ENCODE results near the gene MREG.

The MREG gene

GRCh38 chr2:215895330-215895729 lies 118.0 kb downstream of the MREG start:
- no peak for TF ChIP-seq YY1 (IDR thresholded peaks at IDR 0.05; ENCODE audit: low read depth)
- no peak for TF ChIP-seq TCF12 (IDR thresholded peaks at IDR 0.05; ENCODE audit: low read depth)
- no peak for TF ChIP-seq CEBPB (IDR thresholded peaks at IDR 0.05)
- no peak for TF ChIP-seq USF1 (IDR thresholded peaks at IDR 0.05)
